ENCODE results near the gene DCTN2.
A peak's percentile ranks its signal among the peaks of the same experiment; 100 is the strongest.
"Not testable (repeated sequence)": the region's sequence is repeated elsewhere in the genome, so short reads cannot be mapped to it uniquely, and the experiment has no call there.

Gene DCTN2

DNA sequence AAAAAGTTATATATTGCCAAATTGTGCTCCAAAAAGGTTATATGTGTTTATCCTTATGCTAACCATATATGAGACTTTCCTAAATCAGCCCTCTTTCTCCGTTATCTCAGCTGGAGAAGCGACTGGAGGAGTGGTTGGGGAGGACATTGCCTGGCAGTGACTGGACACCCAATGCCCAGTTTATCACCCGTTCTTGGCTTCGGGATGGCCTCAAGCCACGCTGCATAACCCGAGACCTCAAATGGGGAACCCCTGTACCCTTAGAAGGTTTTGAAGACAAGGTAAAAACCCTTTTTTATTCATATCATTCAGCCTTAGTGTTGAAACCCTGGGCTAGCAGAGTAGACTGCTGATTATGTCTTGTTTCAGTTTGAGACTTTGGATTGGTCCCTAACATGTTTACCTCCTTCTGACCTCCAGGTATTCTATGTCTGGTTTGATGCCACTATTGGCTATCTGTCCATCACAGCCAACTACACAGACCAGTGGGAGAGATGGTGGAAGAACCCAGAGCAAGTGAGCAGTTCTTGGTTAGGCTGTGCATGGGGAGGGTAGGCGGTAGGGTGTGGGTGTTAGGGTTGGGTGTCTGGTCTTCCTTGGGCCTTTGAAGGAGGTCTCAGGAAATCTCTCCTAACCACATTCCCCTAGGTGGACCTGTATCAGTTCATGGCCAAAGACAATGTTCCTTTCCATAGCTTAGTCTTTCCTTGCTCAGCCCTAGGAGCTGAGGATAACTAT is 35.2 kb downstream of the DCTN2 start:
- DNase-seq, result no peak
- in situ Hi-C loops (cut with HindIII; ENCODE audit: low pct_ligation_motif_present, low pct_unique_long_range_greater_than_20kb, low sequenced_read_pairs), result no loop called here

DNA sequence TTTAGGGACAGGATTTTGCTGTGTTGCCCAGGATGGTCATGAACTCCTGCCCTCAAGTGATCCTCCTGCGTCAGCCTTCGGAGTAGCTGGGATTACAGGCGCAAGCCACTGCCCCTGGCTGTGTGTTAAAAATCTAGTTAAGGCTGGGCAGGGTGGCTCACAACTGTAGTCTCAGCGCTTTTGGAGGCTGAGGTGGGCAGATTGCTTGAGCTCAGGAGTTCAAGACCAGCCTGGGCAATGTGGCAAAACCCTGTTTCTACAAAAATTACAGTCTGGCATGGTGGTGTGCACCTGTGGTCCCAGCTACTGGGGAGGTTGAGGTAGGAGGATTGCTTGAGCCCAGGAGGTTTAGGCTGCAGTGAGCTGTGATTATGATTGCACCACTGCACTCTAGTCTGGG is 35.8 kb downstream of the DCTN2 start:
- in situ Hi-C loops (cut with HindIII; ENCODE audit: low pct_ligation_motif_present, low pct_unique_long_range_greater_than_20kb, low sequenced_read_pairs), result no loop called here

DNA sequence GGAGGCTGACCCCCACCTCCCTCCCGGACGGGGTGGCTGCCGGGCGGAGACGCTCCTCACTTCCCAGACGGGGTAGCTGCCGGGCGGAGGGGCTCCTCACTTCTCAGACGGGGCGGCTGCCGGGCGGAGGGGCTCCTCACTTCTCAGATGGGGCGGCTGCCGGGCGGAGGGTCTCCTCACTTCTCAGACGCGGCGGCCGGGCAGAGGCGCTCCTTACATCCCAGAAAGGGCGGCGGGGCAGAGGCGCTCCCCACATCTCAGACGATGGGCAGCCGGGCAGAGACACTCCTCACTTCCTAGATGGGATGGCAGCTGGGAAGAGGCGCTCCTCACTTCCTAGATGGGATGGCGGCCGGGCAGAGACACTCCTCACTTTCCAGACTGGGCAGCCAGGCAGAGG is 39.2 kb downstream of the DCTN2 start:
- DNase-seq; in situ Hi-C loops (cut with HindIII; ENCODE audit: low pct_ligation_motif_present, low pct_unique_long_range_greater_than_20kb, low sequenced_read_pairs): not testable (repeated sequence)

More for the DNA sequence above, 35.8 kb downstream of the DCTN2 start:
- no peak for DNase-seq

DNA sequence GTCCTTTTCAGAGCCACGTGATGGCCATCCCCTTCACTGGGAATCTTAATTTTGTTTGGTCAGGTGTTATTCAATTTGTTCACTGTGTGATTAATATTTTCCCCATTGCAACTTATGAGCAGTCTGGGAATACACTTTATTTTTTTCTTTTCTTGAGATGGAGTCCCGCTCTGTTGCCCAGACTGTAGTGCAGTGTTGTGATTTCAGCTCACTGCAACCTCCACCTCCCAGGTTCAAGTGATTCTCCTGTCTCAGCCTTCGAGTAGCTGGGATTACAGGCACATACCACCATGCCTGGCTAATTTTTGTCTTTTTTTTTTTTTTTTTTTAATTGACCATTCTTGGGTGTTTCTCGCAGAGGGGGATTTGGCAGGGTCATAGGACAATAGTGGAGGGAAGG is 40.5 kb downstream of the DCTN2 start:
- in situ Hi-C loops (cut with HindIII; ENCODE audit: low pct_ligation_motif_present, low pct_unique_long_range_greater_than_20kb, low sequenced_read_pairs); DNase-seq: not testable (repeated sequence)

DNA sequence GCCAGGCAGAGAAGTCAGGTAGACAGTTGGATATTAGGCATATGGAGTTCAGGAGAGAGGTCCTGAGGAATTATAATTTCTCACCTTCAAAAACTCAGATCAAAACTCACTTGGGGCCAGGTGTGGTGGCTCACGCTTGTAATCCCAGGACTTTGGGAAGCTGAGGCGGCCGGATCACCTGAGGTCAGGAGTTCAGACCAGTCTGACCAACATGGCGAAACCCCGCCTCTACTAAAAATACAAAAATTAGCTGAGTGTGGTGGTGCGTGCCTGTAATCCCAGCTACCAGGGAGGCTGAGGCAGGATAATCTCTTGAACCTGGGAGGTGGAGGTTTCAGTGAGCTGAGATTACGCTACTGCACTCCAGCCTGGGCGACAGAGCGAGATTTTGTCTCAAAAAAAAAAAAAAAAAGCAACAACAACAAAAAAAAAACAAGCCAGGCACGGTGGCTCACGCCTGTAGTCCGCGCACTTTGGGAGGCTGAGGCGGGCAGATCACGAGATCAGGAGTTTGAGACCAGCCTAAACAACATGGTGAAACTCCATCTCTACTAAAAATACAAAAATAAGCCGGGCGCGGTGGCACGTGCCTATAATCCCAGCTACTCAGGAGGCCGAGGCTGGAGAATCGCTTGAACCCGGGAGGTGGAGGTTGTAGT is 44.6 kb downstream of the DCTN2 start:
- in situ Hi-C loops (cut with HindIII; ENCODE audit: low pct_ligation_motif_present, low pct_unique_long_range_greater_than_20kb, low sequenced_read_pairs); DNase-seq: not testable (repeated sequence)

DNA sequence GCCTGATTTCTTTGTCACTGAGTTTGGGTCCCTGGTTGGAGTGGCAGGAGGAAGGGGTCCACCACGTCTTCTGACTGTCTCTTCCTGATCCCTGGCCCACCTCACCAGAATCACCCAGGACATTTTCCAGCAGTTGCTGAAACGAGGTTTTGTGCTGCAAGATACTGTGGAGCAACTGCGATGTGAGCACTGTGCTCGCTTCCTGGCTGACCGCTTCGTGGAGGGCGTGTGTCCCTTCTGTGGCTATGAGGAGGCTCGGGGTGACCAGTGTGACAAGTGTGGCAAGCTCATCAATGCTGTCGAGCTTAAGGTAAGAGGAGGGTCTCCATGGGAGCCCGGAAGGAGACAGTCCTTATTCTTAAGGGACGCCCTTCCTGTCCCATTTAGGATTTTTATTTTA is 46.8 kb downstream of the DCTN2 start:
- DNase-seq, result no peak
- in situ Hi-C loops (cut with HindIII; ENCODE audit: low pct_ligation_motif_present, low pct_unique_long_range_greater_than_20kb, low sequenced_read_pairs), result no loop called here

DNA sequence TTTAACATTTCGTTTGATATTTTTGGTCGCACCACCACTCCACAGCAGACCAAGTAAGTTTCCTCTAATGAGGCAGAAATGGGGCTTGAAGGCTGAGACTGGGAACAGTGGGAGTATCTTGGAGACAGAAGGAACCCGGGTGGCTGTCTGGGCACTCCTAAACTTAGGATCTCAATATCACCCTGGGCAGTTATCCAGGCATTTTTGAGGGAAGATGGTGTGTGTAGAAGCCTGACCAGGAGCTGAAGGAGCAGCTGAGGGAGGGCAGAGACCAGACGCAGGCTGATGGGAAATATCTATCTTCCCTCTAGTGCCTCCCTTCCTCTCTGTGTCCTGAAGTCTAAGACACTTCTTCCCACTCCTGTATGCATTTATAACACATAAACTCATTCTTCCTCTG is 48.4 kb downstream of the DCTN2 start:
- in situ Hi-C loops (cut with HindIII; ENCODE audit: low pct_ligation_motif_present, low pct_unique_long_range_greater_than_20kb, low sequenced_read_pairs), result no loop called here
- no peak for DNase-seq

DNA sequence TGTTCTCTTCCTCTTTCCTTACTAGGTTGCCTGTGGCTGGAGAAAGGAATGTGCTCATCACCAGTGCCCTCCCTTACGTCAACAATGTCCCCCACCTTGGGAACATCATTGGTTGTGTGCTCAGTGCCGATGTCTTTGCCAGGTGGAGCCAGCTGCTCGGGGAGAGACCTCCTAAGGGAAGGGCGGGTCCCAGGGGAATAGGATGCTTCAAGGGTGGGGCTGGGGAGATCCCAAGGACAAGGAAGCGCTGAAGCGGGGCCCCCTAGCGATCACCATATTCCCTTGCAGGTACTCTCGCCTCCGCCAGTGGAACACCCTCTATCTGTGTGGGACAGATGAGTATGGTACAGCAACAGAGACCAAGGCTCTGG is 48.9 kb downstream of the DCTN2 start:
- DNase-seq, result no peak
- in situ Hi-C loops (cut with HindIII; ENCODE audit: low pct_ligation_motif_present, low pct_unique_long_range_greater_than_20kb, low sequenced_read_pairs), result no loop called here

DNA sequence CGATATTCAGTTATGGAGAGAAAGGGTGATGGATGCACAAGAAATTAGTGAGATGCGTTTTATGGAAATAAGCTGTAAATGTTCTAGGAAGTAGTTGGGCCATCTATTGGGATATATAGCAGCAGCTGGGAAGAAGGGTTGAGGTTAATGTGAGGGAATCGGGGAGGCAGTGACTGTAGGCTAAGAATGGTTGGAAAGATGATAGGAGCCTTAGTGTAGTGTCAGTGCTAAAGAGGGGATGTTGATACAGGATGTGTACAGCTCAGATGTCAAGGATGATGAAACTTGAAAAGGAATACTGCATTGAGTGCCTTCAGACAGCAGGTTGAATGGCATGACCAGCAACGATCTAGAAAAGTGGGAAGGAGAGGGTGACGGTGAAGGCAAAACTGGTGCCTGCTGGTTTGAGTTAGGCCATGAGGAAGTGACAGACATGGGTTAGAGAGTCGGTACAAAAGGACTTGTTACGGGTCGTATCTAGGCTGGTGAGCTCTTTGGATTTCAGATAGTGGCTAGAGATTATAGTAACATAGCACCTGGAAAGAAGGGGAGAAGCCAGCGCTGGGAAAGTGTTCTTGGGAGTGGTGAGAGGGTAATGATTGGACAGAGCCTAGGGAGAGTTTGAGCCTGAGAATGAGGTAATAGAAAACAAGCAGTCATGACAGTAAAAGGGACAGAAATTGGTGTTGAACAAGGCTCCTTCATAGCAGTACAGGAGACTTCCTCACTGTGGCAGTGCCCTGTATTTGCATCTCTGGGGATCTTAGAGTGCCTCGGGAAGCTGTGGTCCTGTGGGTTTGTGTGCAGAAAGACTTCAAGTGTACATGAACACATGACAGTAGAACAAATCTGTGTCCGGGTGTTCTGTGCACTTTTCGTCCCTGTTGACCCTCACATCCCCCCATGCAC is 49.5 kb downstream of the DCTN2 start:
- DNase-seq, result no peak
- in situ Hi-C loops (cut with HindIII; ENCODE audit: low pct_ligation_motif_present, low pct_unique_long_range_greater_than_20kb, low sequenced_read_pairs), result no loop called here

DNA sequence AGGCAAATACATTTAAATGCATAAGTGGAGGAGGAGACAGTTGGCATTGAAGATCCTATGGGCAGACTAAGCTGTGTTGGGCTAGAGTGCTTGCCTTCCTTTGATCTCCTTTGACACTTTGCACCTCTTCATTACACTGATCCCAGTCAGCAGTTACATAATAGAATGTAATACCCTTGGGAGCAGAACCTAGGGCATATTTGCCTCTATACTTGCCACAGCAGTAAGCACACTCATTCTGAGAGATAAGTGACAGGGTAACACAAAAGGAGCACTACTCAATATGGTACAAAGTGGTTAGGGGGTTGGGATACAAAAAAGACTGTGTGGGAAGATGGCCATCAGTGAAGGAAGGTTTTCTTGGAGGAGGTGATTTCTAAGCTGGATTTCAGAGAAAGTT is 50.2 kb downstream of the DCTN2 start:
- in situ Hi-C loops (cut with HindIII; ENCODE audit: low pct_ligation_motif_present, low pct_unique_long_range_greater_than_20kb, low sequenced_read_pairs), result no loop called here
- no peak for DNase-seq

DNA sequence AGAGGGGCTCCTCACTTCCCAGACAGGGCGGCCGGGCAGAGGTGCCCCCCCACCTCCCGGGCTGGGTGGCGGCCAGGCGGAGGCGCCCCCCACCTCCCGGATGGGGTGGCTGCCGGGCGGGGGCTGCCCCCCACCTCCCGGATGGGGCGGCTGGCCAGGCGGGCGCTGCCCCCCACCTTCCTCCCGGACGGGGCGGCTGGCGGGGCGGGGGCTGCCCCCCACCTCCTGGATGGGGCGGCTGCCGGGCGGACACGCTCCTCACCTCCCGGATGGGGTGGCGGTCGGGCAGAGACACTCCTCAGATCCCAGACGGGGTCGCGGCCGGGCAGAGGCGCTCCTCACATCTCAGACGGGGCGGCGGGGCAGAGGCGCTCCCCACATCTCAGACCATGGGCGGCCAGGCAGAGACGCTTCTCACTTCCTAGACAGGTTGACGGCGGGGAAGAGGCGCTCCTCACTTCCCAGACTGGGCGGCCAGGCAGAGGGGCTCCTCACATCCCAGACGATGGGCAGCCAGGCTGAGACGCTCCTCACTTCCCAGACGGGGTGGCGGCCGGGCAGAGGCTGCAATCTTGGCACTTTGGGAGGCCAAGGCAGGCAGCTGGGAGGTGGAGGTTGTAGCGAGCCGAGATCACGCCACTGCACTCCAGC is 51.8 kb downstream of the DCTN2 start:
- DNase-seq; in situ Hi-C loops (cut with HindIII; ENCODE audit: low pct_ligation_motif_present, low pct_unique_long_range_greater_than_20kb, low sequenced_read_pairs): not testable (repeated sequence)

DNA sequence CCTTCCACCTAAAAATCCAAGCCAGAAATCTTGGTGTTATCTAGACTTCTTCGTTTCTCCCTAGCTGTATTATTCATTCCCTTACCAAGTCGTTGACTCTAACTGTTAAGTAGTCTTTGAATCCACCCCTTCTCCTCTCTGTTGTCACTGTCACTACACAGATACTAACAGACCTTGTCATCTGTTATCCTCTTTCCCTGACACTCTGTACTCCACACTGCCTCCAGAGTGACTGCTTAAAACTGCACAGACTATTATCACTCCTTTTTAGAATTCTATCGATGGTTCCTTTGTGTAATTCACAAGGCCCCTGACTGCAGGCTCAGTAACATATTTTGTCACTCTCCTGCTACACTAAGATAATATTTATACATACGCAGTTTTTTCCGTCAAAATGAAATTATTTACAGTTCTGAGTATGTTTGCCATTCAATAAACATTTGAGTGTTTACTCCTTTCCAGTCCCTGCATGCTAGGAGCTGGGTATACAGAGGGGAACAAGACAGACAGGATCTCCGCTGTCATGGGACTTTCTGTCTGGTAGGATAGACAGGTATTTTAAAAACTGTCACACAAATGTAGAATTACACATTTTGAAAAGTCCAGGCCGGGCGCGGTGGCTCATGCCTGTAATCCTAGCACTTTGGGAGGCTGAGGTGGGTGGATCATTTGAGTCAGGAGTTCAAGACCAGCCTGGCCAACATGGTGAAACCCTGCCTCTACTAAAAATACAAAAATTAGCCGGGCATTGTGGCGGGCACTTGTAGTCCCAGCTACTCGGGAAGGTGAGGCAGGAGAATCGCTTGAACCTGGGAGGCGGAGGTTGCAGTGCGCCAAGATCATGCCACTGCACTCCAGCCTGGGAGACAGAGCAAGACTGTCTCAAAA is 55.4 kb downstream of the DCTN2 start:
- peak; percentile 41 for DNase-seq
- in situ Hi-C loops (cut with HindIII; ENCODE audit: low pct_ligation_motif_present, low pct_unique_long_range_greater_than_20kb, low sequenced_read_pairs), result no loop called here

DNA sequence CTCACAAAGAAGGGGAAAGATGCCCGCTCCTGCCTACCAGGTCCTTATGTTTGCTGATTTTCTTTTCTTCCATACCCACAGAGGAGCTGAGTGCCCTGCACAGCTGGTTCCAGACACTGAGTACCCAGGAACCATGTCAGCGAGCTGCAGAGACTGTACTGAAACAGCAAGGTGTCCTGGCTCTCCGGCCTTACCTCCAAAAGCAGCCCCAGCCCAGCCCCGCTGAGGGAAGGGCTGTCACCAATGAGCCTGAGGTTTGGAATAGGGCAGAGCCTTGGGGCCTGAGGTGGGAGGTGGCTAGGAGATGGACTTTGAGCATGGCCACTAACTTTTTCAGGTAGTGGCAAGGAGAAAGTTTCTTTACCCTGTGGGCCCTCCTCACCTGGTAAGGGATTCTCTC is 56.9 kb downstream of the DCTN2 start:
- no peak for DNase-seq
- in situ Hi-C loops (cut with HindIII; ENCODE audit: low pct_ligation_motif_present, low pct_unique_long_range_greater_than_20kb, low sequenced_read_pairs), result no loop called here

DNA sequence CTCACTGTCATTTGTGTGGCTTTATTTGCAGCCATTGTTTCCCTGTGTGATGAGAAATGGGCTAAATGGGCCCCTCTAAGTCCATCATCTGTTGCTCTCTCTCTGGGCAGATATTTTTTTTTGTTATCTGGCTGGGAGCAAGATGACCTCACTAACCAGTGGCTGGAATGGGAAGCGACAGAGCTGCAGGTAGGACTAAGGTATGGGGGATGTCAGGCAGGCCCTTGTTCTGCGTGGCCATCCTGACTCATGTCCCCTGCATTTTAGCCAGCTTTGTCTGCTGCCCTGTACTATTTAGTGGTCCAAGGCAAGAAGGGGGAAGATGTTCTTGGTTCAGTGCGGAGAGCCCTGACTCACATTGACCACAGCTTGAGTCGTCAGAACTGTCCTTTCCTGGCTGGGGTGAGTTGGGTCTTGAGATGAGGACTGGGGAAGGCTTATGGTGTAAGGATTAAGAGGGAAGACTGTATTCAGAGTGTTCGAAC is 57.8 kb downstream of the DCTN2 start:
- DNase-seq, result no peak
- in situ Hi-C loops (cut with HindIII; ENCODE audit: low pct_ligation_motif_present, low pct_unique_long_range_greater_than_20kb, low sequenced_read_pairs), result no loop called here

DNA sequence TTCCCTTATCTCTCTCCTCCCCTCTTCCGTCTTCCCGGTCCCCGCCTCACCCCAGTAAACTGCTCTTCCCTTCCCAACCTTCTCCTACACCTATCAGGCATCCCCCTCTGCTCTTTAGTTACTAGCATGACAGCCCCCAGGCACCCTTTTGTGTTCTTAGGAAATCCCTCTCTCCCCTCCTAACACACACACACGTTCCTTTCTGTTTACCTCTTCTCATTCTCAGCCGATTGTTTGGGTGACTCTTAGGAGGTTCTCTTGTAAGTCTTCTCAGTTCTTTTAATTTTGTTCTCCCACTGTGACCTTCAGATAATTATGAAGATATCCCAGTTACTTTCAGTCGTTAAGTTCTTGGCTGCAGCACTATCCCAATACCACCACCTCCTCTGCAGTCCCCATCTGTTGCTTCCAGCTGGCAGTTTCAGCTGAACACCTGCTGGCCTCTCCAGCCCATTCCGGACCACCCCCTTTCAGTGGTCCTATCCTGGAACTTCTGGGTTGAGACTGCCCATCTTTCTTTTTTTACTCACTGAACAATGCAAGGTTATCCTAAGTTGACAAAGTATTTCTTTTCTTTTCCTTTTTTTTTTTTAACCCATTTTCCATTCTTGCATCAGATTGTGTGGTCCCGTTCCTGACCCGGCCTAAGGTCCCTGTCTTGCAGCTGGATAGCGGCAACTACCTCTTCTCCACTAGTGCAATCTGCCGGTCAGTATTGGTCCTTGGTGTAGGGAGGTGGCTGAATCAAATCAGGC is 58.4 kb downstream of the DCTN2 start:
- in situ Hi-C loops (cut with HindIII; ENCODE audit: low pct_ligation_motif_present, low pct_unique_long_range_greater_than_20kb, low sequenced_read_pairs), result no loop called here
- DNase-seq, result no peak

DNA sequence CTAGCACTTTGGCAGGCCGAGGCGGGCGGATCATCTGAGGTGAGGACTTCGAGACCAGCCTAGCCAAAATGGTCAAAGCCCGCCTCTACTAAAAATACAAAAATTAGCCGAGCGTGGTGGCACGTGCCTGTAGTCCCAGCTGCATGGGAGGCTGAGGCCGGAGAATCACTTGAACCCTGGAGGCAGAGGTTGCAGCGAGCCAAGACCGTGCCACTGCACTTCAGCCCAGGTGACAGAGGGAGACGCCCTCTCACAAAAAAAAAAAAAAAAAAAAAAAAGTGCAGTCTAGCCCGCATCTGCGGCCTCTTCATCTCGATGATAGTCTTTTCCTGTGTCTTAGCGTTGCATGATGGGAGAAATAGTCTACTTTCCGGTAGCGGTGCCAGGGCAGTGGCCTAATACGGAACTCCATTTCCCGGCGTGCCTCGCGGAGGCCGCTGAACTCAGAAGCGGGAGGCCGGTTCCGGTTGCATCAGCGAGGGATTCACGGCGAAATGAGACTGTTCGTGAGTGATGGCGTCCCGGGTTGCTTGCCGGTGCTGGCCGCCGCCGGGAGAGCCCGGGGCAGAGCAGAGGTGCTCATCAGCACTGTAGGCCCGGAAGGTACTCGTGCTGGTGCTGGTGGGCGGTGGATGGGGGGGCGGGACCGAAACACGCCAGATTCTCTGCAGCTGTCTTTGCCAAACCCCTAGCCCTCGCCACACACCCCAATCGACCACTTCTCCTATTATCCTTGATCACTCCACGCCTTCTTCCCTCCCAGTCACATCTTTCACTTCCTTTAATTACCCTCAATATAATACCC is 59.2 kb downstream of the DCTN2 start, which contains the start of gene MARS1:
MARS1 (plus strand) TSS at position 472 of the 805 bp plus-strand sequence; CDS start at position 495, 23 bp downstream.
- DNase-seq, result peak; percentile 100
- in situ Hi-C loops (cut with HindIII; ENCODE audit: low pct_ligation_motif_present, low pct_unique_long_range_greater_than_20kb, low sequenced_read_pairs), result no loop called here

All from ACHN (cell line).